H1 (cell line): ENCODE results near the gene TANC1.

Experiments
- CHD2 ChIP-seq: IDR thresholded peaks from 2 replicates; pipeline ENCODE4 v1.6.1; 2012; ENCODE audit warnings: low read length, improper control_type of control experiment
- CTBP2 ChIP-seq: IDR thresholded peaks from 2 replicates; pipeline ENCODE4 v1.7.0; 2011; ENCODE audit warnings: borderline replicate concordance, mild to moderate bottlenecking, moderate library complexity, mixed read lengths, low read length; ENCODE audit not compliant: insufficient read depth, insufficient read length
- EP300 ChIP-seq, 2 experiments: IDR thresholded peaks; 1 replicate in 1 of 2; 2 replicates in 1 of 2; pipeline ENCODE4 v1.6.1; 2011 to 2012; ENCODE audit warnings: low read depth in 2 of 2, low read length in 2 of 2, mild to moderate bottlenecking in 2 of 2, borderline replicate concordance in 1 of 2, inconsistent platforms in 1 of 2, moderate library complexity in 1 of 2
- EZH2 ChIP-seq: fragments of 200-600 bp; sonication (generic); IDR thresholded peaks from 2 replicates; pipeline ENCODE4 v1.7.1; 2012; ENCODE audit warnings: low read depth, mild to moderate bottlenecking, moderate library complexity, low read length, inconsistent platforms; ENCODE audit not compliant: severe bottlenecking
- HDAC2 ChIP-seq, 2 experiments: fragments of 300-600 bp in 1 of 2; sonication (generic) in 1 of 2; IDR thresholded peaks; 2 replicates each; pipeline ENCODE4 v1.6.1; 2011 to 2012; ENCODE audit warnings: low read depth in 2 of 2, low read length in 2 of 2, mild to moderate bottlenecking in 2 of 2, moderate library complexity in 2 of 2, borderline replicate concordance in 1 of 2, inconsistent platforms in 1 of 2
- PHF8 ChIP-seq: fragments of 200-600 bp; sonication (generic); conservative IDR thresholded peaks from 2 replicates; pipeline ENCODE4 v1.7.1; 2012; ENCODE audit warnings: low read depth, mild to moderate bottlenecking, inconsistent platforms, low read length, moderate library complexity
- POLR2A ChIP-seq, 2 experiments: IDR thresholded peaks; 1 replicate in 1 of 2; 2 replicates in 1 of 2; pipeline ENCODE4 v1.6.1; 2011; ENCODE audit warnings: low read depth in 2 of 2, low read length in 2 of 2, mild to moderate bottlenecking in 2 of 2; ENCODE audit errors: control extremely low read depth in 1 of 2
- SIX5 ChIP-seq: IDR thresholded peaks from 2 replicates; pipeline ENCODE4 v1.6.1; 2011; ENCODE audit warnings: mild to moderate bottlenecking, low read depth, low read length
- SRF ChIP-seq: IDR thresholded peaks from 2 replicates; pipeline ENCODE4 v1.6.1; 2011; ENCODE audit warnings: mild to moderate bottlenecking, low read depth, low read length, moderate library complexity
- TAF1 ChIP-seq: IDR thresholded peaks from 2 replicates; pipeline ENCODE4 v1.6.1; 2011; ENCODE audit warnings: mild to moderate bottlenecking, low read depth, low read length
- TF ChIP-seq, protein P1 (sequence below), 3 experiments: IDR thresholded peaks; 1 replicate in 2 of 3; 2 replicates in 1 of 3; pipeline versions ENCODE4 v1.5.1 to v1.6.1; 2011; ENCODE audit warnings: low read length in 3 of 3, mild to moderate bottlenecking in 3 of 3, inconsistent platforms in 2 of 3, low read depth in 1 of 3, moderate library complexity in 1 of 3; ENCODE audit not compliant: insufficient read depth in 1 of 3; ENCODE audit errors: control extremely low read depth in 1 of 3

- TF ChIP-seq PHF8 (no peak), EP300 (IDR thresholded peaks at IDR 0.05; ENCODE audit: borderline replicate concordance in 1 of 2, low read depth in 2 of 2, low read length in 2 of 2) (no peak), TAF1 (no peak), POLR2A (IDR thresholded peaks at IDR 0.05; ENCODE audit: control extremely low read depth in 1 of 2, low read depth in 2 of 2, low read length in 2 of 2) (no peak), CTBP2 (no peak), HDAC2 (IDR thresholded peaks at IDR 0.05; ENCODE audit: borderline replicate concordance in 1 of 2, low read depth in 2 of 2, low read length in 2 of 2) (no peak), SRF (no peak), CHD2 (no peak), SIX5 (no peak), EZH2 (no peak)
- TF ChIP-seq, protein P1, sequence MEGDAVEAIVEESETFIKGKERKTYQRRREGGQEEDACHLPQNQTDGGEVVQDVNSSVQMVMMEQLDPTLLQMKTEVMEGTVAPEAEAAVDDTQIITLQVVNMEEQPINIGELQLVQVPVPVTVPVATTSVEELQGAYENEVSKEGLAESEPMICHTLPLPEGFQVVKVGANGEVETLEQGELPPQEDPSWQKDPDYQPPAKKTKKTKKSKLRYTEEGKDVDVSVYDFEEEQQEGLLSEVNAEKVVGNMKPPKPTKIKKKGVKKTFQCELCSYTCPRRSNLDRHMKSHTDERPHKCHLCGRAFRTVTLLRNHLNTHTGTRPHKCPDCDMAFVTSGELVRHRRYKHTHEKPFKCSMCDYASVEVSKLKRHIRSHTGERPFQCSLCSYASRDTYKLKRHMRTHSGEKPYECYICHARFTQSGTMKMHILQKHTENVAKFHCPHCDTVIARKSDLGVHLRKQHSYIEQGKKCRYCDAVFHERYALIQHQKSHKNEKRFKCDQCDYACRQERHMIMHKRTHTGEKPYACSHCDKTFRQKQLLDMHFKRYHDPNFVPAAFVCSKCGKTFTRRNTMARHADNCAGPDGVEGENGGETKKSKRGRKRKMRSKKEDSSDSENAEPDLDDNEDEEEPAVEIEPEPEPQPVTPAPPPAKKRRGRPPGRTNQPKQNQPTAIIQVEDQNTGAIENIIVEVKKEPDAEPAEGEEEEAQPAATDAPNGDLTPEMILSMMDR (IDR thresholded peaks at IDR 0.05; ENCODE audit: control extremely low read depth in 1 of 3, insufficient read depth in 1 of 3, low read depth in 1 of 3, low read length in 3 of 3): no peak
Measured at GRCh38 chr2:159123786-159124185, 155.3 kb downstream of the TANC1 start.
